Pulmonary artery endothelial cell (primary cell): Measurements from ENCODE around the gene BRSK1. TPM values are rescaled to one million over a fixed set of nuclear protein-coding genes. Genes with fewer than 3 reads are reported as not detected.

Experiments used
- DNase-seq: peaks from one replicate; pipeline ENCODE4 v3.0.0-alpha.2; 2011; ENCODE audit warnings: low read depth, low spot score
- total RNA-seq: library from RNA; depleted of rRNA; stranded (reverse); fragments of >200 nt; gene quantifications from 2 replicates; pipeline ENCODE4 v1.2.3, GENCODE V29; 2014

BRSK1 gene
- total RNA-seq, 1 donor from 2014 or later = 0.40 TPM

DNA sequence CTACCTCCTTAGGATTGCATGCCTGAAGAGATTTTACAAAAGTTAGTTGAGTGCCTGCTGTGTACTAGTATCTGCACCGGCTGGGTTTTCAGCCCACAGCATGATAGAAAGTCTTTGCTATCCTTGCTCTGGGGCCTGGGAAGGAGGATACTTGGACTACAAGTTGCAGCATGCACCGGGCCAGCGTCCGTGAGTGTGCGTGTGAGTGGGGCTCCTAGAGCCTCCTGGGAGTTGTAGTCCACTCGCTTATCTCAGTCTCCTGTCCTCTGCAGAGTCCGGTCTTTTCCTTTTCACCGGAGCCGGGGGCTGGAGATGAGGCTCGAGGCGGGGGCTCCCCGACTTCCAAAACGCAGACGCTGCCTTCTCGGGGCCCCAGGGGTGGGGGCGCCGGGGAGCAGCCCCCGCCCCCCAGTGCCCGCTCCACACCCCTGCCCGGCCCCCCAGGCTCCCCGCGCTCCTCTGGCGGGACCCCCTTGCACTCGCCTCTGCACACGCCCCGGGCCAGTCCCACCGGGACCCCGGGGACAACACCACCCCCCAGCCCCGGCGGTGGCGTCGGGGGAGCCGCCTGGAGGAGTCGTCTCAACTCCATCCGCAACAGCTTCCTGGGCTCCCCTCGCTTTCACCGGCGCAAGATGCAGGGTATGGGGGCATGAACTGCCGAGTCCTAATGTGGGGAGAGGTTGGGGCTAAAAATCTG is 20.6 kb downstream of the BRSK1 start:
- no peak for DNase-seq

GRCh38 chr19:55304980-55305379 is 21.2 kb downstream of the BRSK1 start:
- no peak for DNase-seq

GRCh38 chr19:55305491-55305890 is 21.7 kb downstream of the BRSK1 start:
- DNase-seq = no peak

DNA sequence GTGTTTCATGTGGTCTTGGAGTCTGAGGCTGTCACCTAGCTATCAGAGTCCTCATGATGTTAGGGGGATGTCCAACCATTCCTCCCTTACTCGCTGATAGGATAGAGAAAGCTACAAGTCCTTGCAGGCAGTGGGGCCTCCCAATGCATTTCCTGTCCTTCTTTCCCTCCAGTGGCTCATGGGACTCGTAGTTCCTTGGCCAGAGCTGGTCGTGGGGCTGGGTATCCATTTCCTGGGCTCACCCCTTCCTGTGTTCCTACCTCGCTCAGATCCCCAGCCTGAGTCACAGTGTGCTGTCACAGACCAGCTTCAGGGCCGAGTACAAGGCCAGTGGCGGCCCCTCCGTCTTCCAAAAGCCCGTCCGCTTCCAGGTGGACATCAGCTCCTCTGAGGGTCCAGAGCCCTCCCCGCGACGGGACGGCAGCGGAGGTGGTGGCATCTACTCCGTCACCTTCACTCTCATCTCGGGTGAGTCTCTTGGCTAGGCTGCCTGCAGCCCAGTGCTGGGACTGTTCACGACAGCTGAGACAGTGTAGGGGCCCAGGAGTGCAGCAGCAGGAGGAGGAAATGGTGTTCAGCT is 22.3 kb downstream of the BRSK1 start:
- DNase-seq = no peak

GRCh38 chr19:55306712-55307111 is 22.9 kb downstream of the BRSK1 start:
- DNase-seq = no peak

DNA sequence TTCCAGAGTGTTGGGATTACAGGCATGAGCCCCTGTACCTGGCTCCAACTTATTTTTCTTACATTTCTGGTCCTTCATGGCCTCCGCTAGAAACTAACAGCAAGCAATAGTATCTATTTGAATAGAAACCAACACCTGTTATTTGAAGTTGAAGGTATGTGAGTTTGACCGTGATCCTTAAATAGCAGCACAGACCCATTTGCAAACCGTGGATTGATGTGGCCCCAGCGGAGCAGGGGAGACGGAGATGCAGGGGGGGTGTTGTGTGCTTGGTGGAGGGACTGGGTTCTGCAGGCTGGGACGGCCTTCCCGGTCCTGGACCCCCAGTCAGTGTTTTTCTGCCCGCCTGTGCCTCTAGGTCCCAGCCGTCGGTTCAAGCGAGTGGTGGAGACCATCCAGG is 24.5 kb downstream of the BRSK1 start:
- no peak for DNase-seq

DNA sequence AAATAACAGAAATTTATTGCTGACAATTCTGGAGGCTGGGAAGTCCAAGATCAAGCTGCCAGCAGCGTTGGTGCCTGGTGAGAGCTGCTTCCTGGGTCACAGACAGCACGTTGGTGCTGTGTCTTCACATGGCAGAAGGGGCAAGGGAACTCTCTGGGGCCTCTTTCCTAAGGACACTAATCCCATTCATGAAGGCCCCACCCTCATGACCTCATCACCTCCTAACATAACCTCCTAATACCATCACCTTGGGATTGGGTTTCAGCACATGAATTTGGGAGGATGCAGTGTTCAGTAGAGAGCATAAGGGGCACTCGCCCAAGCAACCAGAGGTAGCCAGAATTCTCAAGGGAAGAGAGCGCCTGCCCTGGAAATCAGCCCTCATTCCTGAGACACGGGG is 25.7 kb downstream of the BRSK1 start:
- no peak for DNase-seq

DNA sequence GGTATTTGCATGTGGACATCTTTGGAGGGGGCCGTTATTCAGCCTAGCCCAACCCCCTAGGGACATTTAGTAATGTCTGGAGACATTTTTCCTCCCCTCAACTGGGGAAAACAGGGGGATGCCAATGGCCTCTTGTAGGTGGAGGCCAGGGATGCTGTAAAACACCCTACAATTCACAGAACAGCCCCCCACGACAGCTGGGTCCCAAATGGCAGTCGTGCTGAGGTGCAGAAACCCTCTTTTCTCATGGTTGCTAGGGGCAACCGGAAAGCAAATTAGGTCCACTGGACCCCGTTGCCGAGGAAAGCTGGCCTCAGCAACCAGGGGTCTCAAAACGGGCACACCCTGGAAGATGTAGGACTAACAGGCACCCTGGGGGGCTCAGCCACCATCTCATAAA is 26.7 kb downstream of the BRSK1 start:
- DNase-seq = no peak

GRCh38 chr19:55311397-55311796 is 27.6 kb downstream of the BRSK1 start:
- no peak for DNase-seq

GRCh38 chr19:55311797-55312196 is 28.0 kb downstream of the BRSK1 start:
- no peak for DNase-seq

DNA sequence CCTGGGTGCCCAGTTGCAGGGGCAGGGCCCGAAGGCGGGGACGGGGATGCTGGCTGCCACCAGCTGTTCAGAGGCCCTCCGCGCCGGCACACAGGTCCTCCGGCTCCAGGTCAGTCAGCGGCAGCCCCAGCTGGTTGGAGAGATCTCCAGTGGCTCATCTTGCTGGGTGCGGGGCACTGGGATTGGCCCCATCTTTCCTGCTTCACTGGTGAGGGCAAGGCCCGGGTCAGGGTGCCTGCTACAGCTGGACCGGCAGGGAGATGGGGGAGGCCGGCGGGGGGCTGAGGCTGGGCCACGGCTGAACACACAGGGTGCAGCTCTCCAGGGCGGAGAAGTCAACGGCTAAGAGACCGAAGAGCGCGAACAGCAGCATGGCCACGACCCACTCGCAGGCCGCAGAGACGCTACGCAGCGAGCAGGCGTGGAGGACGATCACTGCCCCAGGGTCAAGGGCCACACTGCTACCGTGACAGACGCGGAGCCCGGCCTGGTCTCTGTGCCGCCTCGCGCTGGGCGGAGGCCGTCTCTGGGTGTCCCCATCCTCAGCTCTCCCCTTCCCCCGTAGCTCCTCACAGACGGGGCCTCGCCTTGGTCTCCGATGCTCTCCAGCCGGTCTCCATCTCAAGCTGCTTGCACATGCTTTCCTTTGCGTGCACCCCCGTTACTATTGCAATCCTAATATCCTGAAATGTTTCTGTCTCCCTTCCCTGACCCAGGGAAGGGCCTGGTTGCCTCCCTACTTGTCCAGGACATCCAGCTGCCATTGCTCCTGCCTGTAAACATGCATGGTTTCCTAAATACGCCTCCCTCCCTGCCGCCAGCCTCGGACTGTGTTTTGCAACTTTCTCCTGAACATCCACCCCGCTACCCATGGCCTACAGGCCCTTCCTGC is 29.1 kb downstream of the BRSK1 start:
- DNase-seq = no peak

- DNase-seq = no peak
Observed at GRCh38 chr19:55314396-55314795, 30.6 kb downstream of the BRSK1 start.

DNA sequence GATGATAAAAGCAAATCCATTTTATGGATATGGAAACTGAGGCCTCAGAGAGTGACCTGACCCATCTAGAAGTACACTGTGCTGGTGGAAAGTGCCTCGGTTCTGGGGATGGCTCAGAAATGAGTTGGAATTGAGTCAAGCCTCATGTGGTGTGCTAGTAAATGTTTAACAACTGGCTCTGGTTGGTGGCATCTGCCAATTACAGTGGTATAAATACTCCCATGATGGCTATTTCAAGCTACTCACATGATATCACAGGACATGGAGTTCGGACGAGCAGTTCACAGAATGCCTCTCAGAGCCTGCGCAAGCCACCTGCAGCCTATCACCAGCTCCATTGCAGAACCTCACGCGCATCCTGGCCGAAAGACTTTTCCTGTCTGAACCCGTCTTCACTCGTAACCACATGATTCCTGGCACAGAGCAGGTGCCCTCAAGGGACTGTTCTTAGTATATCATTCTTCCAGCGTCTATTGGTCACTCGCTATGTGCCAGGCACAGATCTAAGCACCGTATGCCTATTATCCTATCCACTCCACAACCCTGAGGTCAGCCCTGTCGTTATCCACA is 32.2 kb downstream of the BRSK1 start:
- no peak for DNase-seq

GRCh38 chr19:55316646-55317045 is 32.8 kb downstream of the BRSK1 start:
- no peak for DNase-seq

GRCh38 chr19:55319785-55320184 is 36.0 kb downstream of the BRSK1 start:
- DNase-seq = no peak

DNA sequence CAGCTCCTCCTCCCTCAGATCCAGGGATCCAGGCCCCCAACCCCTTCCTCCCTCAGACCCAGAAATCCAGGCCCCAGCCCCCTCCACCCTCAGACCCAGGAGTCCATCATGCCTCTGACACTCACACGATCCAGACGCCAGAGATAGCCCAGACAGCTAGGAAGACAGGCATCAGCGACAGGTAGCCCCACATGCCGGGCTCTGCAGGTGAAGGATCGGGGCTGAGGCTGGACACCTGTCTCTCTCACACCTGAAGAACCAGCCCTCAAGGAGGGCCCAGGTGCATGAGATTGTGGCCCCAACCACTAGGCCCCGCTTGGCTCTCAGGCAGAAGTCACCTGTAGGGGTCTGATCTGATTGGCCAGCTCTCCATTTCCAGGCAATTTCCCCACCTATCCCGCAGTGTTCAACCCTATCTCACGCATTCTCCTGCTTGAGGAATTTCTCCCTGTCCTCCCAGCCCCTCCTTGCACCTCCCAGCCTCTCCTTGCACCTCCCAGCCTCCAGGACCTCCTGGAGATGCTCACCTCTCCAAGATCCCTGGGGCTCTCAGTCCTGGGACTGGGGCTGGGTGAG is 37.1 kb downstream of the BRSK1 start:
- no peak for DNase-seq

DNA sequence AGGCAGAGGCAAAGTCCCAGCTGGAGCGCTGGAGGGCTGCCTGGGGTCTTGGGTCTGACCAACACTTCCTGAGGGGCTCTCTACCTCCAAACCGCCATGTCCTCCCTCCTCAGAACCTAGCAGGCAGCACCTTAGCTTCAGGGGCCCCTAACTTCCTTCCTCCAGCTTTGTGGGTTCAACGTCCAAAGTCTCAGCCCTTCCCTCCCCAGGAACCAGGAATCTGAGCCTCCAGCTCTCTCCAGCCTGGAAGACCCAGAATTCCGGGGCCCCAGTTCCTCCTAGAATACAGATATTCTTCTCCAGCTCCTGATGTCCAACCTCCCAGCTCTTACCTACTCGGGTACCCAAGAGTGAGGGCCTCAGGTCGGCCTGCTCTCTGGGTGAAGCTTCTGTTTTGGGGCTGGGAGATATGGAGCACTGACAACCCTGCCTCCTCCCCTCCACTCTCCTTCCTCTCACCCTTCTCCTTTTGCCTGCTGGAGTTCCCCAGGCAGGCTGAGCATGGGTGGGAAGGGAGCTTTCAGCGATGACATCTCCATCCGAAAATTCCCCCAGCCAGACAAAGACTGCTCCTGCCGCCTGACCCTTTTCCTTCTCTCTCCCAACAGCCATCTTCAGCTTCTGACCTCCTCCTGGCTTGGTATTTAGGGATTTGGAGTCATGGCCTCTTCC is 37.8 kb downstream of the BRSK1 start:
- no peak for DNase-seq

DNA sequence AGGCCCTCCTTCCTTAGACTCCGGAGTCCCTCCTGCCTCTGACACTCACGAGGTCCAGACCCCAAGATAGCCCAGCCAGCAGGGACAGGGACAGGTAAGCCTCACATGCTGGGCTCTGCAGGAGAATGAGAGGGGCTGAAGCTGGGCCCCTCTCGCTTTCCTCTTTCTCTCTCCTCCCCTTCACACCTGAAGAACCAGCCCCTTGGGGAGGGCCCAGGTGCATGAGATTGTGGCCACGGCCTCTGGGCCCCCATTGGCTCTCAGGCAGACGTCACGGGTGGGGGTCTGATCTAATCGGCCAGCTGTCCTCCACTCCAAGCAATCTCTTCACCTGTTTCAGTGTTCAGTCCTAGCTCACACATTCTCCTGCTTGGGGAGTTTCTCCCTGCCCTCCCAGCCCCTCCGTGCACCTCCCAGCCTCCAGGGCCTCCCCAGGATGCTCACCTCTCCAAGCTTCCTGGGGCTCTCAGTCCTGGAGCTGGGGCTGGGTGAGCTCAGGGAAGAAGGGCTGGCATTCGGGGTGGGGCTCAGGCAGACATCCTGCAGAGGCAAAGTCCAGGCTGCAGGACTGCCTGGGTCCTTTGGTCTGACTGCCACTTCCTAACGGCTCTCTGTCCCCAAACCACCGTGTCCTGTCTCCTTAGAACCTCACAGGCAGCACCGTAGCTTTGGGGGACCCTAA is 38.5 kb downstream of the BRSK1 start:
- DNase-seq = no peak

DNA sequence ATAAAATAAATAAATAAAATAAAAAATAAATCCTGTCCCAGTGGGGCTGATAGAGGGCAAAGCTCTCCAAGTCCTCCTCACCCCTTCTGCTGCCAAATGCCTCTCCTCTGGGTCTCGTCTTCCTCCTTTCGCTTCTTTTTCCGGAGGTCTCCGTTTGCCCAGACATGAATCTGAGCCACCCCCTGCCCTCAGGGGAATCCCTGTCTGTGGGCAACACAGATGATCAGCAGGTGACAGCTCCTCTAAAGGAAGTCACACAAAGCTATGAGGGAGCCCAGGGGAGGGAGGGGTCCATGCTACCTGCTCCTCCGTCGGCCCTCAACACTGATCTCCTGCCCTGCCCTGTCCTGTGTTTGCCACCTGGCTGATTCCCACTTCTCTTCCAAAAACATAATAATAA is 40.9 kb downstream of the BRSK1 start:
- DNase-seq = no peak

GRCh38 chr19:55325172-55325571 is 41.4 kb downstream of the BRSK1 start, which contains the start of gene TMEM150B:
TSS of gene TMEM150B (minus strand) at chr19:55325341. CDS start at chr19:55321036, 4,305 bp downstream.
- no peak for DNase-seq
